HG03520 (cell line): ENCODE measurements around the gene SHANK1.

Experiments used
- ATAC-seq: cut with Tn5 transposase; IDR thresholded peaks from one replicate; pipeline ENCODE4 v1.9.1; 2021; ENCODE audit warnings: mild to moderate bottlenecking, moderate library complexity; ENCODE audit not compliant: unreplicated experiment

SHANK1 gene

GRCh38 chr19:50693064-50693975, 26.3 kb downstream of the SHANK1 start:
- ATAC-seq, result no peak

GRCh38 chr19:50690439-50690838, 29.2 kb downstream of the SHANK1 start:
- ATAC-seq, result no peak

GRCh38 chr19:50688766-50689165, 30.8 kb downstream of the SHANK1 start:
- ATAC-seq, result no peak

- no peak for ATAC-seq
Observed at GRCh38 chr19:50686310-50687032, 33.1 kb downstream of the SHANK1 start.

GRCh38 chr19:50679177-50680125, 40.2 kb downstream of the SHANK1 start:
- no peak for ATAC-seq

- no peak for ATAC-seq
Observed at GRCh38 chr19:50678323-50678722, 41.3 kb downstream of the SHANK1 start.

- no peak for ATAC-seq
Observed at GRCh38 chr19:50677636-50678035, 42.0 kb downstream of the SHANK1 start.

- no peak for ATAC-seq
Observed at GRCh38 chr19:50676625-50677197, 42.9 kb downstream of the SHANK1 start.

- ATAC-seq, result no peak
Observed at GRCh38 chr19:50673118-50673517, 46.5 kb downstream of the SHANK1 start.

- ATAC-seq, result no peak
Observed at GRCh38 chr19:50670102-50670380, 49.6 kb downstream of the SHANK1 start.

- ATAC-seq, result no peak
Observed at GRCh38 chr19:50669302-50670101, 50.1 kb downstream of the SHANK1 start.

GRCh38 chr19:50668879-50669278, 50.7 kb downstream of the SHANK1 start:
- no peak for ATAC-seq

GRCh38 chr19:50668416-50668815, 51.2 kb downstream of the SHANK1 start:
- ATAC-seq, result no peak

- ATAC-seq, result no peak
Observed at GRCh38 chr19:50667759-50668231, 51.8 kb downstream of the SHANK1 start.

GRCh38 chr19:50667177-50667758, 52.3 kb downstream of the SHANK1 start:
- ATAC-seq, result no peak

GRCh38 chr19:50666346-50667176, 53.0 kb downstream of the SHANK1 start:
- no peak for ATAC-seq

- ATAC-seq, result no peak
Observed at GRCh38 chr19:50664204-50664603, 55.4 kb downstream of the SHANK1 start.

GRCh38 chr19:50663482-50663790, 56.2 kb downstream of the SHANK1 start:
- ATAC-seq, result no peak
